IPS DF 19.7 (cell line): ENCODE measurements around the gene NOS1AP.

Experiments used
- DNase-seq: peaks from one replicate; pipeline ENCODE4 v3.0.0-alpha.2; 2013; ENCODE audit warnings: low read depth, low spot score

The NOS1AP gene

DNA sequence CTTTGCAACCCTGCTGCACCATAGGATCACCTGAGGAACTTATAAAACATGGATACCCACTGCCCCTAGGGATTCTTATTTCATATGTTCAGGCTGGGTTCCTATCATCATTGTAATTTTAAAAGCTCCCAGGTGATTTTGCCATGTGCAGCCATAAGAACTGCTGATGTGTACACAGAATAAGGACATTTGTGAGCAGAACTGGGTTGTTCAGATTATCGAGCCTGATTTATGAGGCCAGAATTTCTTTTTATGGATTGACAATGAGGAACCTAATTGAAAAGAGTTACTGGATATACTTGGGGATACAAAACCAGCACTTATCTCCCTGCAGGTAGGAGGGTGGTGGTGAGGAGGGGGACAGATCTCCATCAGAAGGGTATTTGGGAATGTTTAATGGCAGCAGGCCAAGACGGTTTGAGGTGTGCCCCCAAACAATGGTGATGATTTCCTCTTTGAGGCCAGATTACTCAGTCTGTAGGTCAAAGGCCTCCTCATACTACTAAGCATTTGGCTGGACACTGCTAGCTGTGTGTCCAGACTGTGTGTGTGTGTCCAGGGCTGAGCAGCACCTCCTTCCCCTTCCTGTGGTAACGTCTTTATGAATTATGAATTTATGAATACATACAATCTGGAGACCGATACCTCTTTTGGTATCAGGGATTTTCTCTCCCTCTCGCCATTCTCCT lies 18.9 kb downstream of the NOS1AP start:
- no peak for DNase-seq

- no peak for DNase-seq
Measured at GRCh38 chr1:162089748-162090147, 20.3 kb downstream of the NOS1AP start.

DNA sequence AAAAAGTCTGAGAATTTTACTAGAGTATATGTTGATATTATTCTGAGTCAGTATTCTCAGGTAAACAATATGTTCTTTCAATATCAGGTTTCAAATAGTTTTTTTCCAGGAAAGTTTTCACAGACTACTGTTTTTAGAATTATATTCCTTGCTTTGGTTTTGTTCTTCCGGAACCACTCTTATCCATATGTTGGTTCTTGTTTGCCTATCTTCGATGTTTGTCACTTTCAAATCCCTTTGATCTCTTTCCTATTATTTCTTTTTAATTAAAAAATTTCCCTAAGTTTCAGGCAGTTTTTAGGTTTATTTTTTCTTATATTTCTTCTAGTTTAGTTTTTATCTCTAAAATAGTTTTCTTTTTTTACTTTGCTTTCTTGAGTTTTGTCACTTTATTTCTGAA lies 20.9 kb downstream of the NOS1AP start:
- no peak for DNase-seq

GRCh38 chr1:162091681-162092524 lies 22.4 kb downstream of the NOS1AP start:
- DNase-seq = peak; percentile 92

DNA sequence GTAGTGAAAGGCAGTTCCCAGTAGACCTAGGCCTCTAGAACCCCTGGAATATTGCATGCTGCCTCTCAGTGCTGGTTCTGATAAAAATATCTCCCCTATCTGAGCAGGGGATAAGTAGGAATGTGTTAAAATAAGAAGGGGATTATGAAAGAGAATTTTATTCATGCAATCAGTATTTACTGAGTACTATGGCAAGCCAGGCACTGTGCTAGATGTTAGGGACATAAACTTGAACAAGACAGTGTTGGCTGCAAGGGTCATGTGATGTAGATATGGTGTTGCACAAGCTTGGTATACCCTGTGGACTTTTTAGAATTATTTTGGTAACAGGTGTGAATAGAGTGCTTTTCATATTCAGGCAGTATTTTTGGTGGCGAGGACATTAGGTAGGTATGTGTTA lies 23.6 kb downstream of the NOS1AP start:
- no peak for DNase-seq

- no peak for DNase-seq
Measured at GRCh38 chr1:162094271-162094670, 24.8 kb downstream of the NOS1AP start.

DNA sequence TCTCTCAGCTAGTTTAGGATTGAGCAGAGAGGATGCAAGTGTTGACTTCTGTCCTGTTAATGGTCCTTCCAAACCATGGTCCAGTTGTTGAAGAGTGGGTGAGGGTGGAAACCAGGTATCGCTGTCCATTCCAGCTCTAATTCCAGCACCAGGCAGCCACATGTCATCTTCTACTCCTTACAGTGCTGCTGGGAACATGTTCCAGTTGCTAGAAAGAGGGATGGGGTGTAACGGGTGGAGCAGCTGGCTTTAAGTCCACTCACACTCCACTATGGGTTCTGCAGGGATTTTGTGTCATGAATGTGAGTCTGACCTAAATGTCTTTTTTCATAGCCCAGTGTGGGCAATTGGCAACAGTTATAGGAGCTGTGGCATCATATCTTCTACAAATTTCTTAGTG lies 25.2 kb downstream of the NOS1AP start:
- no peak for DNase-seq

DNA sequence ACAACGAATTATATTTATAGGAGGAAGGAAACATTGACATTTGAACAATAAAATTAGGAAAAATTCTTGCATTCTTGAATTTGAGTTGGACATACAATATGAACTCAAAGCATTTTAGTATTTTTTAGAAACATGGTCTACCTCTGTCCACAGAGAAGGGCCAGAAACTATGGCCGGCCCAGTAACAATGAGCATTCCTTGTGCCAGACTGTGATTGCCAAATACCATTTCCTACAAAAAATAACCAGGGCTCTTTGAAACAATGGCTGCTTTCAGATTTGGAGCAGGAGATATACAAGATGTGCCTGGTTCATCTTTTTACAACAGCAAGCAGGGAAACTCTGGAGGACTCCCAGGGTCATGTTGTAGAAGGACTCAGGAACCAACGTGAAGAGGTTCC lies 38.4 kb downstream of the NOS1AP start:
- no peak for DNase-seq

DNA sequence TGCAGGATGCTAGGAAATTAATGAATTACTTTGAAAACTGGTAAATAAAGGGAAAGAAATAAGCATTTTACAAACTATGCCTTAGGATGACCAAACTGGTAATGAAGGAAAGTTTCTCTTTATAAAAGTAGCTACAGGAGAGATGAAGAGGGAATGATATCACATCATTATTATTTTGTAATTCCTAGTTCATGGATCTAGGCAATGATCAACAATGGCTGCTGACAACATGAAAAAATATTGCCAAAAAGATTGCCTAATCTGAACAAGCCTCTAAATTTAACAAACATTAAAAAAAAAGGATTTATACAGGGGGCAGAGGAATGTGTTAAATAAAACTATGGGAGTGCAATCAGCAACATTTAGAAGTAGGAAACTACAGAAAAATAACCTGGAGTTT lies 38.9 kb downstream of the NOS1AP start:
- no peak for DNase-seq

- no peak for DNase-seq
Measured at GRCh38 chr1:162110910-162111309, 41.4 kb downstream of the NOS1AP start.

- no peak for DNase-seq
Measured at GRCh38 chr1:162111572-162111971, 42.1 kb downstream of the NOS1AP start.

DNA sequence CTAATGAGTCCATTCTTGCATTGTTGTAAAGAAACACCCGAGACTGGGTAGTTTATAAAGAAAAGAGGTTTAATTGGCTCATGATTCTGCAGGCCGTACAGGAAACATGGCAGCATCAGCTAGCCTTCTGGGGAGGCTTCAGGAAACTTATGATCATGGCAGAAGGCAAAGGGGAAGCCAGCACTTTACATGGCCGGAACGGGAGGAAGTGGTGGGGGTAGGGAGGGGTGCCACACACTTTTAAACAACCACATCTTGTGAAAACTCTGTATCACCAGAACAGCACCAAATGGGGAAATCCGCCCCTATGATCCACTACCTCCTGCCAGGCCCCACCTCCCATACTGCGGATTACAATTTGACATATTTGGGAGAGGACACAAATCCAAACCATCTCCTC lies 43.9 kb downstream of the NOS1AP start:
- DNase-seq = no peak

- no peak for DNase-seq
Measured at GRCh38 chr1:162117039-162117774, 47.7 kb downstream of the NOS1AP start.

- no peak for DNase-seq
Measured at GRCh38 chr1:162118063-162118462, 48.6 kb downstream of the NOS1AP start.

GRCh38 chr1:162128693-162129356 lies 59.3 kb downstream of the NOS1AP start:
- DNase-seq = no peak

DNA sequence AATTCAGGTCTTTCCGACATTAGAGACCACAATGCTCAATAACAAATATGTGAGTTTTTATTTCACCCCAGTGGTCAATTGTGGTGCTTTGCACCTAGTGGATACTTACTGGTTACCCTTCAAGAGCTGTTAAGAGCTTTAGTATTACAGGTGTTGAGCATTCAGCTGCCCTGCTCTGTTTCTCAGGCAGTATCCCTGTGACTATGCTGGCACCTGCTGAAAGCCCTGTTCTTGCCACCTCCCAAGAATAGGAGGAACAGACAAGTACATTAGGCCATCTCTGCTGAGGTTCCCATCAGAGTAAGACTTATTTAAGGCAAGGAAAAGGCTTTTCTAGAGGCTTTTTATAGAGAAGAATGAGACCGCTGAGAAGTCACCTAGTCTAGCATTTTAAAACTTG lies 60.8 kb downstream of the NOS1AP start:
- DNase-seq = no peak

DNA sequence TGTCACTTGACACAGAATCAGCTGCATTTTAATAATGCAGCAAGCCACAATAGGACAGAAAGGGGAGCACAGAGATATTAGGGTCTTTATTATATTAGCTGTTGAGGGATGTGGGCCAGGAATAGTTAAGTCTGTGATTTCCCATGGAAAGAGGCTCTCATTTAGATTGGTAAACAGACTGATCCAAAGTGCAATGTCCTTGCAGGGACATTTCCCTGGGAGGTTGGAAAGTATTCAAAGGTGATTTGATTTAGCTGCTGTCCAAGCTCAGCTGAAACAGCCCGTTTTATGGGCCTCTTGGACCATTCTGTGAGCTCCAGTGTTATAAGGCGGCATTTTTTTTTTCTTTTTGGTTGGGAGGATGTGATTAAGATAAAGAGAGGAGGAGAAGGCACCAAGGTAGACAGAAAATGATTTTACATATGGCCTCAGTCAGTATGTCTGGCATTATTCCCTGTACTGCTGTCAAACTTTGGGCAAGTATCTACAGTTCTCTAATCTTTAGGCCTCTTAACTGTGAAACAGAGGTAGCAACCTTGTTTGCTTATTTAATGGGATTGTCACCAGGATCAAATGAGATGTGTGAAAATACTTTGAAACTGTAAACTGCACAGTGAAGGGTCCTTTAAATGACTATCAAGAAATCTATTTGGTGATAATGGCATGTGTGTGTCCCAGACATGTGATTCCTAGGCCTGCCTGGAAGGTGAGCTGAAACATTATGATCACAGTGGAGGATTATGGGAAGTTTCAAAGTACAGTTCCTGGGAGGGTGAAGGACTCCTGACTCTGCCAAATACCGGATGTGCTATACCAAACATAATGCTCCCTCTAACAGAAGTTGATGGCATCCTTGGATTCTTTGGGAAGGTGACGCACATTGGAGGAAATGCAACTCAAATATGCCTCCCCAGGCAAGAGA lies 62.2 kb downstream of the NOS1AP start:
- DNase-seq = no peak

- DNase-seq = no peak
Measured at GRCh38 chr1:162133566-162133965, 64.1 kb downstream of the NOS1AP start.

DNA sequence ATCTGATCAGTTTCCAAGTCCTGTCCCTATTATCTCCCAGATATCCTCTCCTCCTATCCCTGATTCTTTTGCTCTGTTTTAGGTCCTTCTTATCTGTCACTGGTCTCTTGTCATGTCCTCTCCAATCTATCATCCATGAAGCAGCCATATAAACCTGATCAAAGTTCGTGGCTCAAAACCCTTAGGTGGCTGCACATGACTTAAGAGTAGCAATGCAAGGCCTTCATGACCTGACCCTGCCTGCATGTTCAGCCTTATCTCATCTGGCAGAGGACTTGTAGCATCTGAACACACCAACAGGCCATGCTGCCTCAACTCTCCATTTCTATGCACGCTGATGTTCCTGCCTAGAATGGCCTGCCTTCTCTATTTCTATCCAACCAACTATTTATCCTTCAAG lies 65.2 kb downstream of the NOS1AP start:
- DNase-seq = no peak

GRCh38 chr1:162135271-162135775 lies 65.8 kb downstream of the NOS1AP start:
- DNase-seq = no peak

- DNase-seq = no peak
Measured at GRCh38 chr1:162136760-162137159, 67.3 kb downstream of the NOS1AP start.
